ENCODE results near the gene TMEM225B. TPM values are rescaled to one million over a fixed set of nuclear protein-coding genes. Genes with fewer than 3 reads are reported as not detected.
"Not testable (repeated sequence)": the region's sequence is repeated elsewhere in the genome, so short reads cannot be mapped to it uniquely, and the experiment has no call there.

TMEM225B gene
- total RNA-seq, 3 donors from 2014 or later = 0.38 to 0.71 TPM; not detected in 1

GRCh38 chr7:99623702-99624447, 25.8 kb downstream of the TMEM225B start:
- Mint-ChIP-seq H3K4me1 (ENCODE audit: low read depth) (peaks cover 57% of the 10 kb centered on the region), H3K4me3 (peak overlapping the region; percentile 81), H3K27me3 (ENCODE audit: low read depth) (no peaks in the 10 kb centered on the region), H3K36me3 (ENCODE audit: insufficient read depth) (peaks cover 56% of the 10 kb centered on the region), H3K9me3 (no peaks in the 10 kb centered on the region)
- DNase-seq (no peak), ATAC-seq (peak; percentile 66 to 68)

GRCh38 chr7:99624484-99624883, 26.4 kb downstream of the TMEM225B start:
- peak; percentile 49 for DNase-seq
- H3K4me3 Mint-ChIP-seq = peak overlapping the region; percentile 81
- peaks cover 52% of the 10 kb centered on the region for H3K4me1 Mint-ChIP-seq (ENCODE audit: low read depth)
- H3K36me3 Mint-ChIP-seq (ENCODE audit: insufficient read depth) = peaks cover 55% of the 10 kb centered on the region
- no peaks in the 10 kb centered on the region for H3K9me3 Mint-ChIP-seq
- peak; percentile 83 to 86 for ATAC-seq
- no peaks in the 10 kb centered on the region for H3K27me3 Mint-ChIP-seq (ENCODE audit: low read depth)

- Mint-ChIP-seq H3K4me3 (peak overlapping the region; percentile 81), H3K9me3 (no peaks in the 10 kb centered on the region), H3K4me1 (ENCODE audit: low read depth) (peaks cover 49% of the 10 kb centered on the region), H3K36me3 (ENCODE audit: insufficient read depth) (peaks cover 61% of the 10 kb centered on the region), H3K27me3 (ENCODE audit: low read depth) (no peaks in the 10 kb centered on the region)
- ATAC-seq (no peak), DNase-seq (no peak)
Observed at GRCh38 chr7:99625321-99625720, 27.3 kb downstream of the TMEM225B start.

- ATAC-seq (no peak), DNase-seq (no peak)
- Mint-ChIP-seq H3K4me3 (peak overlapping the region; percentile 1), H3K9me3 (no peaks in the 10 kb centered on the region), H3K36me3 (ENCODE audit: insufficient read depth) (peaks cover 65% of the 10 kb centered on the region), H3K27me3 (ENCODE audit: low read depth) (no peaks in the 10 kb centered on the region), H3K4me1 (ENCODE audit: low read depth) (peaks cover 53% of the 10 kb centered on the region)
Observed at GRCh38 chr7:99625961-99626360, 27.9 kb downstream of the TMEM225B start.

- H3K9me3 Mint-ChIP-seq = no peaks in the 10 kb centered on the region
- peaks cover 56% of the 10 kb centered on the region for H3K4me1 Mint-ChIP-seq (ENCODE audit: low read depth)
- no peak for ATAC-seq
- H3K27me3 Mint-ChIP-seq (ENCODE audit: low read depth) = no peaks in the 10 kb centered on the region
- DNase-seq = no peak
- H3K36me3 Mint-ChIP-seq (ENCODE audit: insufficient read depth) = peaks cover 63% of the 10 kb centered on the region
- no peak overlapping the region for H3K4me3 Mint-ChIP-seq
Observed at GRCh38 chr7:99626661-99627060, 28.6 kb downstream of the TMEM225B start.

- Mint-ChIP-seq H3K27me3 (ENCODE audit: low read depth) (no peaks in the 10 kb centered on the region), H3K4me3 (no peak overlapping the region), H3K9me3 (no peaks in the 10 kb centered on the region), H3K4me1 (ENCODE audit: low read depth) (peaks cover 56% of the 10 kb centered on the region), H3K36me3 (ENCODE audit: insufficient read depth) (peaks cover 61% of the 10 kb centered on the region)
- DNase-seq (no peak), ATAC-seq (no peak)
Observed at GRCh38 chr7:99627513-99627912, 29.4 kb downstream of the TMEM225B start.

GRCh38 chr7:99628471-99629465, 30.7 kb downstream of the TMEM225B start:
- DNase-seq (no peak), ATAC-seq (no peak)
- Mint-ChIP-seq H3K4me1 (ENCODE audit: low read depth) (peaks cover 44% of the 10 kb centered on the region), H3K9me3 (no peaks in the 10 kb centered on the region), H3K27me3 (ENCODE audit: low read depth) (no peaks in the 10 kb centered on the region), H3K36me3 (ENCODE audit: insufficient read depth) (peaks cover 58% of the 10 kb centered on the region), H3K4me3 (no peak overlapping the region)

- ATAC-seq (no peak), DNase-seq (no peak)
- no peak overlapping the region for H3K4me3 Mint-ChIP-seq
- no peaks in the 10 kb centered on the region for H3K27me3 Mint-ChIP-seq (ENCODE audit: low read depth)
- H3K36me3 Mint-ChIP-seq (ENCODE audit: insufficient read depth) = peaks cover 50% of the 10 kb centered on the region
- peaks cover 35% of the 10 kb centered on the region for H3K4me1 Mint-ChIP-seq (ENCODE audit: low read depth)
- no peaks in the 10 kb centered on the region for H3K9me3 Mint-ChIP-seq
Observed at GRCh38 chr7:99629643-99630042, 31.6 kb downstream of the TMEM225B start.

- Mint-ChIP-seq H3K9me3 (no peaks in the 10 kb centered on the region), H3K4me3 (no peak overlapping the region), H3K4me1 (ENCODE audit: low read depth) (peaks cover 24% of the 10 kb centered on the region), H3K27me3 (ENCODE audit: low read depth) (no peaks in the 10 kb centered on the region), H3K36me3 (ENCODE audit: insufficient read depth) (peaks cover 37% of the 10 kb centered on the region)
- ATAC-seq = peak; percentile 94 to 97
- no peak for DNase-seq
Observed at GRCh38 chr7:99631295-99632109, 33.4 kb downstream of the TMEM225B start.

- not testable (repeated sequence) for H3K27me3 Mint-ChIP-seq (ENCODE audit: low read depth); DNase-seq; H3K9me3 Mint-ChIP-seq; H3K4me3 Mint-ChIP-seq
- H3K36me3 Mint-ChIP-seq (ENCODE audit: insufficient read depth) = peaks cover 27% of the 10 kb centered on the region
- ATAC-seq = peak; percentile 88 to 94
- peaks cover 26% of the 10 kb centered on the region for H3K4me1 Mint-ChIP-seq (ENCODE audit: low read depth)
Observed at GRCh38 chr7:99637414-99637813, 39.3 kb downstream of the TMEM225B start.

- Mint-ChIP-seq H3K27me3 (ENCODE audit: low read depth) (no peaks in the 10 kb centered on the region), H3K4me1 (ENCODE audit: low read depth) (peaks cover 26% of the 10 kb centered on the region), H3K4me3 (no peak overlapping the region), H3K9me3 (no peaks in the 10 kb centered on the region), H3K36me3 (ENCODE audit: insufficient read depth) (peaks cover 26% of the 10 kb centered on the region)
- ATAC-seq = no peak
- no peak for DNase-seq
Observed at GRCh38 chr7:99638731-99639130, 40.7 kb downstream of the TMEM225B start.

- DNase-seq = no peak
- Mint-ChIP-seq H3K36me3 (ENCODE audit: insufficient read depth) (peaks cover 29% of the 10 kb centered on the region), H3K9me3 (no peaks in the 10 kb centered on the region), H3K4me3 (no peak overlapping the region), H3K27me3 (ENCODE audit: low read depth) (no peaks in the 10 kb centered on the region), H3K4me1 (ENCODE audit: low read depth) (peaks cover 26% of the 10 kb centered on the region)
- ATAC-seq = no peak
Observed at GRCh38 chr7:99639267-99639666, 41.2 kb downstream of the TMEM225B start.

- Mint-ChIP-seq H3K4me1 (ENCODE audit: low read depth) (peaks cover 20% of the 10 kb centered on the region), H3K36me3 (ENCODE audit: insufficient read depth) (peaks cover 46% of the 10 kb centered on the region), H3K4me3 (no peak overlapping the region), H3K27me3 (ENCODE audit: low read depth) (no peaks in the 10 kb centered on the region), H3K9me3 (no peaks in the 10 kb centered on the region)
- ATAC-seq (peak in 1 of 2 donors; percentile 12), DNase-seq (no peak)
Observed at GRCh38 chr7:99642027-99642426, 44.0 kb downstream of the TMEM225B start.

GRCh38 chr7:99643464-99643863, 45.4 kb downstream of the TMEM225B start:
- no peaks in the 10 kb centered on the region for H3K9me3 Mint-ChIP-seq
- ATAC-seq = no peak
- peaks cover 44% of the 10 kb centered on the region for H3K36me3 Mint-ChIP-seq (ENCODE audit: insufficient read depth)
- no peak overlapping the region for H3K4me3 Mint-ChIP-seq
- no peak for DNase-seq
- H3K4me1 Mint-ChIP-seq (ENCODE audit: low read depth) = peaks cover 10% of the 10 kb centered on the region
- H3K27me3 Mint-ChIP-seq (ENCODE audit: low read depth) = no peaks in the 10 kb centered on the region

Data from activated T-cell treated with anti-CD3 and anti-CD28 coated beads, Interleukin-2, amount 50 U/mL, for 4 hours (primary cell).